ENCODE measurements around the gene SRCAP.
A peak's percentile ranks its signal among the peaks of the same experiment; 100 is the strongest.

The SRCAP gene

GRCh38 chr16:30778549-30779244 is 79.7 kb downstream of the SRCAP start:
- no peak for DNase-seq

DNA sequence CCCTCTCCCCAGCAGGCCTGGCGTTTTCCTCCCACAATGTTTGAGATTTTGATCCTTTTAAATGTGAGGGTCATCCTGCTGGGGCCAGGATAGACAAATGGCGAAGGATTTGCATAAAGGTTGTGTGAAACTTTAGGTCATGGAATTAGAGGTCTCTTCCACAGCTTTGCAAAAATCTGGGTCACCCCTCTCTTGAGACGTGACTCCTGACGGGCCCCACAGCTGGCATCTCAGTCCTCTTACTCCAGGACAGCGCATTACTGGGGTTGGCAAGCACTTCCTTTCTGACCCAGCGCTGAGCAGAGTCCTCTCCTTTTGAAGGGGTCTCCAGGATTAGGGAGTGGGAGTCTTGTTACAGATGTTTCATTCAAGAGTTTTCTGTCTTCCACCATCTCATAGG is 80.6 kb downstream of the SRCAP start:
- no peak for DNase-seq

DNA sequence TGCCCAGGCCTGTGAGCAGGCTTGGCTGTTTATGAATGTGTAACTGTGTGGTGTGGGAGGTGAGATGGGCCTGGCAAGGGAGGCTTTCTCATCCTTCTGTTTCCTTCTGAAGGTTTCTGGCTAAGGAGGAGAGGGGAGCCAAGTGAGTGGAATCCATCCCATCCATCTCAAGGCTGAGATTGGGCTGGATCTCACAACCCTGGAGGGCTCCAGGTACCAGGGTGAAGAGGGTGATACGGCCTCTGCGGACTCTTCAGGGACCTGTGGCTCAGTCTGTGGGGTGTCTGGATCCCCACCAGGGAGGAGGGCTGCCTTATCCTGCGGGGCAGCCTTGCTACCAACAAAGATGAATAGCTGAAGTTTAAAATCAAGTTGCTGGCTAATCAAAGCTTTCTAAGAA is 81.0 kb downstream of the SRCAP start:
- no peak for DNase-seq

- DNase-seq: no peak
Measured at GRCh38 chr16:30780549-30780948, 81.6 kb downstream of the SRCAP start.

- no peak for DNase-seq
Measured at GRCh38 chr16:30782486-30783279, 83.7 kb downstream of the SRCAP start.

- no peak for DNase-seq
Measured at GRCh38 chr16:30783280-30784109, 84.5 kb downstream of the SRCAP start.

GRCh38 chr16:30784215-30784614 is 85.2 kb downstream of the SRCAP start:
- DNase-seq: no peak

DNA sequence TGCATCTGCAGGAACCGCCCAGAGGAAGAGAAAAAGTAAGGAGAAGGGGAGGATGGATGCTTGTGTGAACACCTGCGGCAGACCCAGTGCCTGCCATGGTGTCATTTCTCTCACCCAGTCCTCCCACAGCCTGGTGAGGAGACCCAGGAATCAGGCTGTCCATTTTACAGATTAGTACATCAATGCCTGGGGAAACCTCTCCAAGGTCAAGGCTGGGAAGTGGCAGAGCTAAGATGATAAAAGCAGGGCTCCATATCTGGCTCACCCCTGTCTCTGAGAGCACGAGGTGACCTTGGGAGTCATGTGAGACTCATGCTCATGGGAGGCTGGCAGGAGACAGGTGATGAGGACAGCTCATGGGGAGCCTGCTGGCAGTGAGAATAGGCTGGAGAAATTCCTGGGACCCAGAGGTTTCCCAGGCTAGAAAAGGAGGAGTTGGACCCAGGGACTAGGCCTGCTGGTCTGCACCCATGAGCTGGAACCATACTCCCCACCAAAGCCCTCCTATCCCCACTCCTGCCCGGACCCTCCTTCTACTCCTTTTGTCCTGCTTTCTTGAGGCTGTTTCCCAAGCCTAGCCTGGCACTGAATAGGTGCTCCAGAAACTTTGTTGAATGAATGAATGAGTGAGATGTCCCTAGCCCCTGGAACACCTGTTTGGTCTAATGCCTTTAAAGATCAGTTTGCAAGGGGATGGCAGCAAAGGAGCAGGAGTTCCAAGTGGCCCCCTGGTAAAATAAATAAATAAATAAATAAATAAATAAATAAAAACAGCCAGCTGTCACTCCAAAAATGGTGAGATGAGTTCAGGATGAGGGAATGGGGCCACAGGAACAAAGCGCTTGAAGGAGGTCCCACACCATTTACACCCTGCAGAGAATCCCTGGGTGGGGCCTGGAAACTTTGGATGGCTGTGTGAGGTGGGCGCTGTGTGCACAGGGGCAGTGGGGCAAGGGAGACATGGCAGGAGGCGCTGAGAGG is 86.4 kb downstream of the SRCAP start:
- no peak for DNase-seq

DNA sequence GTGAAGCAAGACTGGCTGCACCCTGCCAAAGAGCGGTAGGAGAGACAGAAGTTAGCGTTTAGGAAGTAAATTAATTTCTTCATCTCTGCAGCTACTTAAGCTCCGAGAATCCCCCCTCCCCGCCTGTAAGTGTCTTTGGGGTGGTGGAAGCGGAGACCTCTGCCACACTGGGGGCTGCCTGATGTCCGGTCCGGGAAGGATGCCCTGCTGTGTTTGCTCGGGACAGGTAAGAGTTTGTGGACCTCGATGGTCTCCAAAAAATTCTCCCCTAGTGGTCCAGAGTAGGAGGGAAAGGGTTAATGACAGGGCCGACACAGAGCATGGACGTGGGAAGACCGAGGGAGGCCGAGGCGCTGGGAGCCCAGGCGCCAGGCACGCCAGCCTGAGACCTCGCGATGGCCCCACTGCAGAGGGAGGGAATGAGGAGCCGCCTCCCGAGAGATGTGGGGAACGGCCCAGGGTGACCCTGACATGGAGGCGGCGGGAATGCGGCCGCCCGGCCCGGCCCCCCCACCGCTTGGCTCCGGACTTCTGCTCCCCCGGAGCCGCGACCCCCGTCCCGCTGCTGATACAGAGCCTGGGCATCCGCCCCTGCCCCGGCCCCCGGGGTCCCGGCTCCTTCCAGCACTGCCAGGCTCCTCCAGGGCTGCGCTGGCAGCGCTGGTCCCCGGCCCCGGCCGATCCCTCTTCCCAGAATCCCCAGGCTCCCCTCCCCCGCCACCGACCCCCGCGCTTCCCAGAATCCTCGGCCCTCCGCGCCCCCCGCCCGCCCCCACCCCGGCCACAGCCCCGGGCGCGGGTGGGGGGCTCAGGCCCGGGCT is 87.4 kb downstream of the SRCAP start:
- DNase-seq: peak in 1 of 2 experiments; percentile 65

- peak; percentile 57 to 87 for DNase-seq
Measured at GRCh38 chr16:30786936-30787612, 88.1 kb downstream of the SRCAP start, which contains the start of gene ZNF629. ZNF629 (minus strand) TSS chr16:30787205; CDS start chr16:30784482, 2,723 bp downstream.

DNA sequence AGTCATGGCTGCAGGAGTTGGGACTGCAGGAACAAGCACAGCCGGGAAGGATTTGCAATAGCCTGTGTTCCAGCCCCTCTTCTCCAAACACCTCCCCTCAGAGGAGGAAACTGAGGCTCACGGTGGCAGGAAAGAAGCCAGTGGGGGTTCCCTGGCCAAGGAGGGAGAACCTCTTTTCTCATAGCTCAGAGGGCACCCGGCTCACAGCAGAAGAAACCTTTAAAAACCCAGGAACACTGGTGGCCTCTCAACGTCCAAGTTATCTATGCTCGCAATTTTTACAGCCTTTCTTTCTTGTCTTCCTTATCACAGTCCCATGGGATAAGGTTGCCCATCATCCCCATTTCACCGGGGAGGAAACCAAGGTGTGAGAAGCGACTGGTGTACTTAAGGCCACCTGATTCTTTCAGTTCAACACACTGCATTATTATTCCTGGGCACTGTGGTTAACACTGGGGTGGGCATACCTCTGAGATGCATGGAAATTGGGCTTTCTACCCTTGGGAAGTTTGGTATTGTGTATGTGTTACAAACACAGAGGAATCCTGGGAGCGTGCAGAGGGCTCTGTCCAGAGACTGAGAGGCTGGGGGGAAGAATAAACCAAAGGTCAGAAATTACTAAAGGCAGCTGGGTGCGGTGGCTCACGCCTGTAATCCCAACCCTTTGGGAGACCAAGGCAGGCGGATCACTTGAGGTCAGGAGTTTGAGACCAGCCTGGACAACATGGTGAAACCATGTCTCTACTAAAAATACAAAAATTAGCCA is 88.8 kb downstream of the SRCAP start:
- DNase-seq: no peak
